ENCODE results near the gene GFPT1. TPM values are rescaled to one million over a fixed set of nuclear protein-coding genes. Genes with fewer than 3 reads are reported as not detected.

GFPT1 gene
- polyA plus RNA-seq, 1 experiment = 14.8 TPM

GRCh38 chr2:69279211-69279610 is 107.8 kb downstream of the GFPT1 start:
- no peaks in the 10 kb centered on the region for H3K36me3 ChIP-seq (ENCODE audit: control insufficient read depth, insufficient read depth, low read length)
- DNase-seq (ENCODE audit: low read depth) = no peak
- H3K27me3 ChIP-seq (ENCODE audit: control insufficient read depth, insufficient read depth, low read length) = no peaks in the 10 kb centered on the region
- no peak overlapping the region for H3K4me3 ChIP-seq (ENCODE audit: low read depth, low read length)
- no peak for TF ChIP-seq CTCF (IDR thresholded peaks at IDR 0.05; ENCODE audit: insufficient read depth, low read depth, low read length)
- ChIA-PET POLR2A (no interaction called here), CTCF (interaction anchor here (0.7 kb wide), 1 partner anchor 267 kb away, joined by 3 read pairs; the partner anchor contains the start of gene ANTXR1)

GRCh38 chr2:69278366-69278765 is 108.7 kb downstream of the GFPT1 start:
- ChIA-PET CTCF (interaction anchor here (1.6 kb wide), 1 partner anchor 28 kb away, joined by 4 read pairs; no protein-coding TSS in a partner anchor), POLR2A (no interaction called here)
- no peak for TF ChIP-seq CTCF (IDR thresholded peaks at IDR 0.05; ENCODE audit: insufficient read depth, low read depth, low read length)
- no peak for DNase-seq (ENCODE audit: low read depth)
- Histone ChIP-seq H3K4me3 (ENCODE audit: low read depth, low read length) (no peak overlapping the region), H3K27me3 (ENCODE audit: control insufficient read depth, insufficient read depth, low read length) (no peaks in the 10 kb centered on the region), H3K36me3 (ENCODE audit: control insufficient read depth, insufficient read depth, low read length) (no peaks in the 10 kb centered on the region)

- H3K27me3 ChIP-seq (ENCODE audit: control insufficient read depth, insufficient read depth, low read length) = no peaks in the 10 kb centered on the region
- DNase-seq (ENCODE audit: low read depth) = no peak
- CTCF ChIA-PET = interaction anchor here (1.0 to 1.4 kb wide), 2 partner anchors 11 to 31 kb away, joined by 4 to 5 read pairs; no protein-coding TSS in a partner anchor
- H3K4me3 ChIP-seq (ENCODE audit: low read depth, low read length) = no peak overlapping the region
- no peak for TF ChIP-seq CTCF (IDR thresholded peaks at IDR 0.05; ENCODE audit: insufficient read depth, low read depth, low read length)
- H3K36me3 ChIP-seq (ENCODE audit: control insufficient read depth, insufficient read depth, low read length) = no peaks in the 10 kb centered on the region
- POLR2A ChIA-PET = no interaction called here
These were observed 111.5 kb downstream of the GFPT1 start for GRCh38 chr2:69275490-69275889.

GRCh38 chr2:69272803-69273471 is 114.1 kb downstream of the GFPT1 start:
- TF ChIP-seq CTCF (IDR thresholded peaks at IDR 0.05; ENCODE audit: insufficient read depth, low read depth, low read length) = no peak
- H3K4me3 ChIP-seq (ENCODE audit: low read depth, low read length) = no peak overlapping the region
- POLR2A ChIA-PET = no interaction called here
- no peaks in the 10 kb centered on the region for H3K36me3 ChIP-seq (ENCODE audit: control insufficient read depth, insufficient read depth, low read length)
- DNase-seq (ENCODE audit: low read depth) = no peak
- CTCF ChIA-PET = no interaction called here
- H3K27me3 ChIP-seq (ENCODE audit: control insufficient read depth, insufficient read depth, low read length) = no peaks in the 10 kb centered on the region

- no peak for DNase-seq (ENCODE audit: low read depth)
- CTCF ChIA-PET = interaction anchor here (0.9 to 2.0 kb wide), 3 partner anchors 21 to 34 kb away, joined by 3 to 5 read pairs (median 4); no protein-coding TSS in a partner anchor
- TF ChIP-seq CTCF (IDR thresholded peaks at IDR 0.05; ENCODE audit: insufficient read depth, low read depth, low read length) = no peak
These were observed 115.2 kb downstream of the GFPT1 start for GRCh38 chr2:69271831-69272257.

More at GRCh38 chr2:69271831-69272257, 115.2 kb downstream of the GFPT1 start:
- POLR2A ChIA-PET = interaction anchor here (1.1 kb wide), 1 partner anchor 103 kb away, joined by 3 read pairs; no protein-coding TSS in a partner anchor
- Histone ChIP-seq H3K27me3 (ENCODE audit: control insufficient read depth, insufficient read depth, low read length) (no peaks in the 10 kb centered on the region), H3K4me3 (ENCODE audit: low read depth, low read length) (no peak overlapping the region), H3K36me3 (ENCODE audit: control insufficient read depth, insufficient read depth, low read length) (no peaks in the 10 kb centered on the region)

Small RNA genes lying within 50 kb of the gene (small RNA-seq; reads per million reads assigned to genes)
- not detected for gene RF00019 (ENCODE audit: insufficient read length, low read depth, low replicate concordance)

Other genes starting within 250 kb of the GFPT1 start
- 13.0 and 40.1 TPM in 2 replicates for gene NFU1, start 50.2 kb upstream of the GFPT1 start, polyA plus RNA-seq (2011; rRNA removed)